HEK293 (cell line): ENCODE results near the gene COA5.
A peak's percentile ranks its signal among the peaks of the same experiment; 100 is the strongest.

Experiments
- KLF1 ChIP-seq: fragments of 450-650 bp; formaldehyde crosslinking; IDR thresholded peaks from 2 replicates; pipeline ENCODE4 v1.5.1; 2016; ENCODE audit warnings: missing biosample characterization, missing genetic modification characterization
- KLF9 ChIP-seq: fragments of 450-650 bp; formaldehyde crosslinking; IDR thresholded peaks from 2 replicates; pipeline ENCODE4 v1.5.1; 2016; ENCODE audit warnings: missing biosample characterization, missing genetic modification characterization, low read depth
- SP7 ChIP-seq: fragments of 450-650 bp; formaldehyde crosslinking; IDR thresholded peaks from 2 replicates; pipeline ENCODE4 v1.5.1; 2016; ENCODE audit warnings: missing biosample characterization, missing genetic modification characterization
- ZFP69B ChIP-seq: fragments of 450-650 bp; formaldehyde crosslinking; IDR thresholded peaks from 2 replicates; pipeline ENCODE4 v1.5.1; 2016; ENCODE audit warnings: missing biosample characterization, missing genetic modification characterization
- ZNF174 ChIP-seq: fragments of 450-650 bp; formaldehyde crosslinking; IDR thresholded peaks from 2 replicates; pipeline ENCODE4 v1.5.0; 2017; ENCODE audit warnings: missing biosample characterization, mild to moderate bottlenecking, missing genetic modification characterization
- ZNF510 ChIP-seq: fragments of 450-650 bp; formaldehyde crosslinking; IDR thresholded peaks from 2 replicates; pipeline ENCODE4 v1.5.1; 2018; ENCODE audit warnings: mild to moderate bottlenecking, missing genetic modification characterization, missing biosample characterization; ENCODE audit not compliant: insufficient replicate concordance
- ZNF571 ChIP-seq: fragments of 450-650 bp; formaldehyde crosslinking; IDR thresholded peaks from 2 replicates; pipeline ENCODE4 v1.5.0; 2017; ENCODE audit warnings: missing biosample characterization, missing genetic modification characterization
- ZNF596 ChIP-seq: fragments of 450-650 bp; IDR thresholded peaks from 2 replicates; pipeline ENCODE4 v1.5.0; 2018; ENCODE audit warnings: missing biosample characterization, mild to moderate bottlenecking, missing genetic modification characterization, moderate library complexity
- ZNF626 ChIP-seq: fragments of 450-650 bp; sonication (Bioruptor Pico); formaldehyde crosslinking; IDR thresholded peaks from 2 replicates; pipeline ENCODE4 v1.5.1; 2018; ENCODE audit warnings: missing biosample characterization, missing genetic modification characterization, inconsistent platforms
- ZNF76 ChIP-seq: fragments of 450-650 bp; formaldehyde crosslinking; IDR thresholded peaks from 2 replicates; pipeline ENCODE4; 2016; ENCODE audit warnings: low read depth, missing biosample characterization, missing genetic modification characterization, borderline replicate concordance
- ZNF768 ChIP-seq: fragments of 450-650 bp; formaldehyde crosslinking; IDR thresholded peaks from 2 replicates; pipeline ENCODE4 v1.5.1; 2018; ENCODE audit warnings: missing biosample characterization, mild to moderate bottlenecking, missing genetic modification characterization
- TF ChIP-seq, protein P1 (sequence below): fragments of 450-650 bp; formaldehyde crosslinking; IDR thresholded peaks from 2 replicates; pipeline ENCODE4 v1.5.1; 2016; ENCODE audit warnings: missing biosample characterization, missing genetic modification characterization
- TF ChIP-seq, protein P2 (sequence below): fragments of 450-650 bp; IDR thresholded peaks from 2 replicates; pipeline ENCODE4 v1.5.1; 2018; ENCODE audit warnings: missing biosample characterization, mild to moderate bottlenecking, missing genetic modification characterization
- TF ChIP-seq, protein P3 (sequence below): fragments of 450-650 bp; formaldehyde crosslinking; IDR thresholded peaks from 2 replicates; pipeline ENCODE4 v1.5.1; 2016; ENCODE audit warnings: missing biosample characterization, missing genetic modification characterization, borderline replicate concordance
- TF ChIP-seq, protein P4 (sequence below): fragments of 450-650 bp; formaldehyde crosslinking; IDR thresholded peaks from 2 replicates; pipeline ENCODE4 v1.5.1; 2016; ENCODE audit warnings: missing biosample characterization, missing genetic modification characterization
- TF ChIP-seq, protein P5 (sequence below): fragments of 450-650 bp; formaldehyde crosslinking; conservative IDR thresholded peaks from 2 replicates; pipeline ENCODE4 v1.5.1; 2016; ENCODE audit warnings: low read depth, missing biosample characterization, missing genetic modification characterization
- TF ChIP-seq, protein P6 (sequence below): fragments of 450-650 bp; formaldehyde crosslinking; IDR thresholded peaks from 2 replicates; pipeline ENCODE4 v1.5.1; 2016; ENCODE audit warnings: missing biosample characterization, missing genetic modification characterization
- TF ChIP-seq, protein P7 (sequence below): fragments of 450-650 bp; formaldehyde crosslinking; IDR thresholded peaks from 2 replicates; pipeline ENCODE4 v1.5.1; 2016; ENCODE audit warnings: missing biosample characterization, missing genetic modification characterization

COA5 gene

DNA sequence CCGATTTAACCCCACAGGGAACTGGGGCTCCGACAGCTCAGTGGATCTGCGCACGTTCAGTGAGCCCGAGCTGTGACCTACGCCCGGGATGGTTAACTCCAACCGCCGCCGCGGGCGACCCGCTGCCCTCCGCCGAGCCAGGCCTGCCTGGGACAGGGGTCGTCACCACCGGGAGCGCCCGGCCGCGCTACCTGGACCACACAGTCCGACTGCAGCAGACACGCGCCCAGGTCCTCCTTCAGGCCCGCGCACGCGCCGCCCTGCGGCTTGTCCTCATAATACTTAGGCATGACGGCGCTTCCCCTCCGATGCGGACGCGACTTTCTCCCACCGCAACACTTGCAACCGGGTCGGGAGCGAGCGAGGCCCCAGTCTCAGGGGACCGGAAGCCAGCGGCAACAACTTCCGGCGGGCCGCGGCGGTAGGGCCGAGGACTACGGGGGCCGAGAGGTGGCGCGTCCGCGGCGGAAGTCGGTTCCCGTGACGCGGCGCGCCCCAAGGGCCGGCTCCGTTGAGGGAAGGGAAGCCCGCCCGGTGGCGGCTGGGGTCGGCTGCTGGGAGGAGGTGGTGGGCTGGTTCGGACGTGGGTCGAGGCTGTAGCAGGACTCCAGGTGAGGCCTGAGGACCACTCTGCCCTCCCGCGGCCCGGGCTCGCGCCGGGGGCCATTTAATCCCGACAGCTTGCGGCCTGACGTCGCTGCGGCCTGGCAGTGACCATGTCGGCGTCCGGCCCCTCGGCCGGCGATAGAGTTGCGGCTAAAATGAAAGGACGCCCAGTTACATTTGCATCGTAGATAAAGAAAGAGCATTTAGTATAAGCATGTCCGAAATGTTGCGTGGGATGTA, at the start of gene COA5, which contains the start of gene UNC50 (continued):
- TF ChIP-seq ZNF571 (tag by site-specific recombination) (no peak), KLF9 (tag by site-specific recombination) (no peak), ZNF596 (tag by site-specific recombination) (no peak), SP7 (tag by site-specific recombination) (peak; percentile 67), ZNF510 (tag by site-specific recombination) (no peak), ZNF76 (tag by site-specific recombination) (peak; percentile 70; the same call in 1 of the 2 replicates), ZNF626 (no peak), ZNF768 (tag by site-specific recombination) (no peak), KLF1 (tag by site-specific recombination) (0 out of 2 replicates have a peak, but pooled peaks have one; percentile 11), ZNF174 (tag by site-specific recombination) (no peak), ZFP69B (tag by site-specific recombination) (no peak)
- TF ChIP-seq, protein P1, sequence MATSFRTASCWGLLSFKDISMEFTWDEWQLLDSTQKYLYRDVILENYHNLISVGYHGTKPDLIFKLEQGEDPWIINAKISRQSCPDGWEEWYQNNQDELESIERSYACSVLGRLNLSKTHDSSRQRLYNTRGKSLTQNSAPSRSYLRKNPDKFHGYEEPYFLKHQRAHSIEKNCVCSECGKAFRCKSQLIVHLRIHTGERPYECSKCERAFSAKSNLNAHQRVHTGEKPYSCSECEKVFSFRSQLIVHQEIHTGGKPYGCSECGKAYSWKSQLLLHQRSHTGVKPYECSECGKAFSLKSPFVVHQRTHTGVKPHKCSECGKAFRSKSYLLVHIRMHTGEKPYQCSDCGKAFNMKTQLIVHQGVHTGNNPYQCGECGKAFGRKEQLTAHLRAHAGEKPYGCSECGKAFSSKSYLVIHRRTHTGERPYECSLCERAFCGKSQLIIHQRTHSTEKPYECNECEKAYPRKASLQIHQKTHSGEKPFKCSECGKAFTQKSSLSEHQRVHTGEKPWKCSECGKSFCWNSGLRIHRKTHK = no peak
- TF ChIP-seq, protein P2, sequence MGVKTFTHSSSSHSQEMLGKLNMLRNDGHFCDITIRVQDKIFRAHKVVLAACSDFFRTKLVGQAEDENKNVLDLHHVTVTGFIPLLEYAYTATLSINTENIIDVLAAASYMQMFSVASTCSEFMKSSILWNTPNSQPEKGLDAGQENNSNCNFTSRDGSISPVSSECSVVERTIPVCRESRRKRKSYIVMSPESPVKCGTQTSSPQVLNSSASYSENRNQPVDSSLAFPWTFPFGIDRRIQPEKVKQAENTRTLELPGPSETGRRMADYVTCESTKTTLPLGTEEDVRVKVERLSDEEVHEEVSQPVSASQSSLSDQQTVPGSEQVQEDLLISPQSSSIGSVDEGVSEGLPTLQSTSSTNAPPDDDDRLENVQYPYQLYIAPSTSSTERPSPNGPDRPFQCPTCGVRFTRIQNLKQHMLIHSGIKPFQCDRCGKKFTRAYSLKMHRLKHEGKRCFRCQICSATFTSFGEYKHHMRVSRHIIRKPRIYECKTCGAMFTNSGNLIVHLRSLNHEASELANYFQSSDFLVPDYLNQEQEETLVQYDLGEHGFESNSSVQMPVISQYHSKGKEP (tag by site-specific recombination) = no peak
- TF ChIP-seq, protein P3, sequence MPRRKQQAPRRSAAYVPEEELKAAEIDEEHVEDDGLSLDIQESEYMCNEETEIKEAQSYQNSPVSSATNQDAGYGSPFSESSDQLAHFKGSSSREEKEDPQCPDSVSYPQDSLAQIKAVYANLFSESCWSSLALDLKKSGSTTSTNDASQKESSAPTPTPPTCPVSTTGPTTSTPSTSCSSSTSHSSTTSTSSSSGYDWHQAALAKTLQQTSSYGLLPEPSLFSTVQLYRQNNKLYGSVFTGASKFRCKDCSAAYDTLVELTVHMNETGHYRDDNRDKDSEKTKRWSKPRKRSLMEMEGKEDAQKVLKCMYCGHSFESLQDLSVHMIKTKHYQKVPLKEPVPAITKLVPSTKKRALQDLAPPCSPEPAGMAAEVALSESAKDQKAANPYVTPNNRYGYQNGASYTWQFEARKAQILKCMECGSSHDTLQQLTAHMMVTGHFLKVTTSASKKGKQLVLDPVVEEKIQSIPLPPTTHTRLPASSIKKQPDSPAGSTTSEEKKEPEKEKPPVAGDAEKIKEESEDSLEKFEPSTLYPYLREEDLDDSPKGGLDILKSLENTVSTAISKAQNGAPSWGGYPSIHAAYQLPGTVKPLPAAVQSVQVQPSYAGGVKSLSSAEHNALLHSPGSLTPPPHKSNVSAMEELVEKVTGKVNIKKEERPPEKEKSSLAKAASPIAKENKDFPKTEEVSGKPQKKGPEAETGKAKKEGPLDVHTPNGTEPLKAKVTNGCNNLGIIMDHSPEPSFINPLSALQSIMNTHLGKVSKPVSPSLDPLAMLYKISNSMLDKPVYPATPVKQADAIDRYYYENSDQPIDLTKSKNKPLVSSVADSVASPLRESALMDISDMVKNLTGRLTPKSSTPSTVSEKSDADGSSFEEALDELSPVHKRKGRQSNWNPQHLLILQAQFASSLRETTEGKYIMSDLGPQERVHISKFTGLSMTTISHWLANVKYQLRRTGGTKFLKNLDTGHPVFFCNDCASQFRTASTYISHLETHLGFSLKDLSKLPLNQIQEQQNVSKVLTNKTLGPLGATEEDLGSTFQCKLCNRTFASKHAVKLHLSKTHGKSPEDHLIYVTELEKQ (tag by site-specific recombination) = no peak
- TF ChIP-seq, protein P4, sequence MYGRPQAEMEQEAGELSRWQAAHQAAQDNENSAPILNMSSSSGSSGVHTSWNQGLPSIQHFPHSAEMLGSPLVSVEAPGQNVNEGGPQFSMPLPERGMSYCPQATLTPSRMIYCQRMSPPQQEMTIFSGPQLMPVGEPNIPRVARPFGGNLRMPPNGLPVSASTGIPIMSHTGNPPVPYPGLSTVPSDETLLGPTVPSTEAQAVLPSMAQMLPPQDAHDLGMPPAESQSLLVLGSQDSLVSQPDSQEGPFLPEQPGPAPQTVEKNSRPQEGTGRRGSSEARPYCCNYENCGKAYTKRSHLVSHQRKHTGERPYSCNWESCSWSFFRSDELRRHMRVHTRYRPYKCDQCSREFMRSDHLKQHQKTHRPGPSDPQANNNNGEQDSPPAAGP = no peak
- TF ChIP-seq, protein P5, sequence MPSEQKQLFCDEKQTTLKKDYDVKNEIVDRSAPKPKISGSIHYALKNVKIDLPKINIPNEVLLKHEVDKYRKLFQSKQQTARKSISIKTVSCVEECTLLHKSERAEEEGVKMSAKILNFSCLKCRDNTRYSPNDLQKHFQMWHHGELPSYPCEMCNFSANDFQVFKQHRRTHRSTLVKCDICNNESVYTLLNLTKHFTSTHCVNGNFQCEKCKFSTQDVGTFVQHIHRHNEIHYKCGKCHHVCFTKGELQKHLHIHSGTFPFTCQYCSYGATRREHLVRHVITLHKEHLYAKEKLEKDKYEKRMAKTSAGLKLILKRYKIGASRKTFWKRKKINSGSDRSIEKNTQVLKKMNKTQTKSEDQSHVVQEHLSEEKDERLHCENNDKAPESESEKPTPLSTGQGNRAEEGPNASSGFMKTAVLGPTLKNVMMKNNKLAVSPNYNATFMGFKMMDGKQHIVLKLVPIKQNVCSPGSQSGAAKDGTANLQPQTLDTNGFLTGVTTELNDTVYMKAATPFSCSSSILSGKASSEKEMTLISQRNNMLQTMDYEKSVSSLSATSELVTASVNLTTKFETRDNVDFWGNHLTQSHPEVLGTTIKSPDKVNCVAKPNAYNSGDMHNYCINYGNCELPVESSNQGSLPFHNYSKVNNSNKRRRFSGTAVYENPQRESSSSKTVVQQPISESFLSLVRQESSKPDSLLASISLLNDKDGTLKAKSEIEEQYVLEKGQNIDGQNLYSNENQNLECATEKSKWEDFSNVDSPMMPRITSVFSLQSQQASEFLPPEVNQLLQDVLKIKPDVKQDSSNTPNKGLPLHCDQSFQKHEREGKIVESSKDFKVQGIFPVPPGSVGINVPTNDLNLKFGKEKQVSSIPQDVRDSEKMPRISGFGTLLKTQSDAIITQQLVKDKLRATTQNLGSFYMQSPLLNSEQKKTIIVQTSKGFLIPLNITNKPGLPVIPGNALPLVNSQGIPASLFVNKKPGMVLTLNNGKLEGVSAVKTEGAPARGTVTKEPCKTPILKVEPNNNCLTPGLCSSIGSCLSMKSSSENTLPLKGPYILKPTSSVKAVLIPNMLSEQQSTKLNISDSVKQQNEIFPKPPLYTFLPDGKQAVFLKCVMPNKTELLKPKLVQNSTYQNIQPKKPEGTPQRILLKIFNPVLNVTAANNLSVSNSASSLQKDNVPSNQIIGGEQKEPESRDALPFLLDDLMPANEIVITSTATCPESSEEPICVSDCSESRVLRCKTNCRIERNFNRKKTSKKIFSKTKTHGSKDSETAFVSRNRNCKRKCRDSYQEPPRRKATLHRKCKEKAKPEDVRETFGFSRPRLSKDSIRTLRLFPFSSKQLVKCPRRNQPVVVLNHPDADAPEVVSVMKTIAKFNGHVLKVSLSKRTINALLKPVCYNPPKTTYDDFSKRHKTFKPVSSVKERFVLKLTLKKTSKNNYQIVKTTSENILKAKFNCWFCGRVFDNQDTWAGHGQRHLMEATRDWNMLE (tag by site-specific recombination) = peak; percentile 74
- TF ChIP-seq, protein P6, sequence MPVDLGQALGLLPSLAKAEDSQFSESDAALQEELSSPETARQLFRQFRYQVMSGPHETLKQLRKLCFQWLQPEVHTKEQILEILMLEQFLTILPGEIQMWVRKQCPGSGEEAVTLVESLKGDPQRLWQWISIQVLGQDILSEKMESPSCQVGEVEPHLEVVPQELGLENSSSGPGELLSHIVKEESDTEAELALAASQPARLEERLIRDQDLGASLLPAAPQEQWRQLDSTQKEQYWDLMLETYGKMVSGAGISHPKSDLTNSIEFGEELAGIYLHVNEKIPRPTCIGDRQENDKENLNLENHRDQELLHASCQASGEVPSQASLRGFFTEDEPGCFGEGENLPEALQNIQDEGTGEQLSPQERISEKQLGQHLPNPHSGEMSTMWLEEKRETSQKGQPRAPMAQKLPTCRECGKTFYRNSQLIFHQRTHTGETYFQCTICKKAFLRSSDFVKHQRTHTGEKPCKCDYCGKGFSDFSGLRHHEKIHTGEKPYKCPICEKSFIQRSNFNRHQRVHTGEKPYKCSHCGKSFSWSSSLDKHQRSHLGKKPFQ (tag by site-specific recombination) = no peak; the same call in 1 of the 2 replicates
- TF ChIP-seq, protein P7, sequence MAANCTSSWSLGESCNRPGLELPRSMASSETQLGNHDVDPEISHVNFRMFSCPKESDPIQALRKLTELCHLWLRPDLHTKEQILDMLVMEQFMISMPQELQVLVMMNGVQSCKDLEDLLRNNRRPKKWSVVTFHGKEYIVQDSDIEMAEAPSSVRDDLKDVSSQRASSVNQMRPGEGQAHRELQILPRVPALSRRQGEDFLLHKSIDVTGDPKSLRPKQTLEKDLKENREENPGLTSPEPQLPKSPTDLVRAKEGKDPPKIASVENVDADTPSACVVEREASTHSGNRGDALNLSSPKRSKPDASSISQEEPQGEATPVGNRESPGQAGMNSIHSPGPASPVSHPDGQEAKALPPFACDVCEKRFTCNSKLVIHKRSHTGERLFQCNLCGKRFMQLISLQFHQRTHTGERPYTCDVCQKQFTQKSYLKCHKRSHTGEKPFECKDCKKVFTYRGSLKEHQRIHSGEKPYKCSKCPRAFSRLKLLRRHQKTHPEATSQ (tag by site-specific recombination) = no peak
